ENCODE data around the gene TBATA.

Gene TBATA

DNA sequence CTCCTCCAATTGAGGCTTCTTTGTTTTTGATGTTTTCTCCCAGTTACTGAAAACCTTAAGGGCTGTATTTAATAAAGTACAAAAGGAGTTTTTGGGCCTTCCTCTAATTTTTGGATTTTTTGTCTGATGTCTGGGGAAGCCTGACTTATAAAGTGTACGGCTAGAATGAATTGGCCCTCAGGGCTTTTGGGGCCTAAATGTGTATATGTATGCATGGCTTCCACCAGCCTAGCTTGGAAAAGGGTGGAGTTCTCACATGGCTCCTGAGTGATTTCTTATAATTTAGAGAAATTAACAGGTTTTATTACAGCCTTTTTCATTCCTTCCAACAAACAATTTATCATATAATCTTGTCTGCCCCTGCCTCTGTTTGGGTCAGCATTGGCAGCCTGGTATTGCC lies 10.4 kb upstream of the TBATA start:
- no peak overlapping the region for H3K27ac ChIP-seq (ENCODE audit: poor library complexity, severe bottlenecking)
- ATAC-seq (ENCODE audit: low read depth): no peak
- TF ChIP-seq, protein P1, sequence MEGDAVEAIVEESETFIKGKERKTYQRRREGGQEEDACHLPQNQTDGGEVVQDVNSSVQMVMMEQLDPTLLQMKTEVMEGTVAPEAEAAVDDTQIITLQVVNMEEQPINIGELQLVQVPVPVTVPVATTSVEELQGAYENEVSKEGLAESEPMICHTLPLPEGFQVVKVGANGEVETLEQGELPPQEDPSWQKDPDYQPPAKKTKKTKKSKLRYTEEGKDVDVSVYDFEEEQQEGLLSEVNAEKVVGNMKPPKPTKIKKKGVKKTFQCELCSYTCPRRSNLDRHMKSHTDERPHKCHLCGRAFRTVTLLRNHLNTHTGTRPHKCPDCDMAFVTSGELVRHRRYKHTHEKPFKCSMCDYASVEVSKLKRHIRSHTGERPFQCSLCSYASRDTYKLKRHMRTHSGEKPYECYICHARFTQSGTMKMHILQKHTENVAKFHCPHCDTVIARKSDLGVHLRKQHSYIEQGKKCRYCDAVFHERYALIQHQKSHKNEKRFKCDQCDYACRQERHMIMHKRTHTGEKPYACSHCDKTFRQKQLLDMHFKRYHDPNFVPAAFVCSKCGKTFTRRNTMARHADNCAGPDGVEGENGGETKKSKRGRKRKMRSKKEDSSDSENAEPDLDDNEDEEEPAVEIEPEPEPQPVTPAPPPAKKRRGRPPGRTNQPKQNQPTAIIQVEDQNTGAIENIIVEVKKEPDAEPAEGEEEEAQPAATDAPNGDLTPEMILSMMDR (IDR thresholded peaks at IDR 0.05; ENCODE audit: poor library complexity, severe bottlenecking): no peak
- H3K4me3 ChIP-seq (ENCODE audit: severe bottlenecking): no peak overlapping the region
- no peaks in the 10 kb centered on the region for H3K27me3 ChIP-seq (ENCODE audit: insufficient read depth, poor library complexity, severe bottlenecking)
- DNase-seq (ENCODE audit: low spot score): no peak
- H3K4me1 ChIP-seq (ENCODE audit: insufficient read depth, poor library complexity, severe bottlenecking): peaks cover 11% of the 10 kb centered on the region
- H3K9me3 ChIP-seq (ENCODE audit: severe bottlenecking): no peaks in the 10 kb centered on the region
- no peaks in the 10 kb centered on the region for H3K36me3 ChIP-seq (ENCODE audit: low read depth)

DNA sequence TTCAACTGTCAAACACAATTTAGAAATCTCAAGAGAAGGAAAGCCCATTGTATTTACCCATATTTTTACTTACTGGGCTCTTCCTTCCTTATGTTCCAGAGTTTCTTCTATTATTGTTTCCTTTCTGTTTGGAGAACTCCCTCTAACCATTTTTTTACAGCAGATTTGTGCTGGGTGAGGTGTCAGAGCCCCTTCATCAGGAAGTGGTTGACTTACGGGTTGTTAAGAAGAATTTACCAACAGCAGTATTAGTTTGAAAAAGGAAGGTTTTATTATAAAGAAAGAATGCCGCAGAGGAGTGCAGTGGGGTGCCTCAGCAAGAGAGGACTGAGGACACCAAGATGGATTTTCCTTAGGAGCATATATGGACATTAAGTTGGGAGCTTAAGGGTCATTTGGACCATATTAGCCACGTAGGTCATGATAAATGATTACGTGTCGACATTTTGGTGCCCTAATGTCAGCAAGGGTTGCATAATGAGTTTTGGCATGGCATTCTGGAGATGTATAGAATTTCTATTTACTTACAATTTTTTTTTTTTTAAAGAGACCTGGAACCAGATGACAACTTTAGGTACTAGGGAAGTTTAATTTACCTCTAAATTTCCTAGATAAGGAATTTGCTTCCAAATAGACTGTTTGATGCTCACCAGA lies 6.3 kb upstream of the TBATA start:
- TF ChIP-seq, protein P1 (IDR thresholded peaks at IDR 0.05; ENCODE audit: poor library complexity, severe bottlenecking): no peak
- no peak for DNase-seq (ENCODE audit: low spot score)
- H3K27me3 ChIP-seq (ENCODE audit: insufficient read depth, poor library complexity, severe bottlenecking): no peaks in the 10 kb centered on the region
- ATAC-seq (ENCODE audit: low read depth): no peak
- no peak overlapping the region for H3K4me3 ChIP-seq (ENCODE audit: severe bottlenecking)
- no peaks in the 10 kb centered on the region for H3K9me3 ChIP-seq (ENCODE audit: severe bottlenecking)
- peaks cover 11% of the 10 kb centered on the region for H3K4me1 ChIP-seq (ENCODE audit: insufficient read depth, poor library complexity, severe bottlenecking)
- H3K27ac ChIP-seq (ENCODE audit: poor library complexity, severe bottlenecking): no peak overlapping the region
- no peaks in the 10 kb centered on the region for H3K36me3 ChIP-seq (ENCODE audit: low read depth)

GRCh38 chr10:70786799-70787415 lies 1.7 kb upstream of the TBATA start:
- Histone ChIP-seq H3K9me3 (ENCODE audit: severe bottlenecking) (no peaks in the 10 kb centered on the region), H3K36me3 (ENCODE audit: low read depth) (no peaks in the 10 kb centered on the region), H3K4me1 (ENCODE audit: insufficient read depth, poor library complexity, severe bottlenecking) (peaks cover 8% of the 10 kb centered on the region), H3K27me3 (ENCODE audit: insufficient read depth, poor library complexity, severe bottlenecking) (no peaks in the 10 kb centered on the region), H3K4me3 (ENCODE audit: severe bottlenecking) (no peak overlapping the region), H3K27ac (ENCODE audit: poor library complexity, severe bottlenecking) (no peak overlapping the region)
- DNase-seq (ENCODE audit: low spot score): no peak
- TF ChIP-seq, protein P1 (IDR thresholded peaks at IDR 0.05; ENCODE audit: poor library complexity, severe bottlenecking): no peak
- no peak for ATAC-seq (ENCODE audit: low read depth)

DNA sequence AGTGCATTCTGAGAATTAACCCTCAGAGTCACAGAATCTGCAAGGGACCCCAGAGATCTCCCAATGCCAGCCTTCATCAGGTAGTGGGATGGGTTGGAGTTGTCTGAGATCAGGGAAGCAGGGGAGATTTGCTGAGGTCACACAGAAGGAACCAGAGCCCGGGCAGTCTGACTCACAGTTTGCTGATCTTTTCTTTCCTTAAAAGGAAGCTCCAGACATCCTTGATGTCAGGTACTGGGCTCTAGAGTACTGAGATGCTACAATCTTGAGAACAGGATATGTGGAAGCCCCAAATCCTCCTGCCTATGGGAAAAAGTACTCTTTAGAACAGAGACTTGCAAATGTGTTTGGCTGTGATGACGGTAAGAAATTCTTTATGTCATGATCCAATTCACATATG lies 706 bp downstream of the TBATA start:
- DNase-seq (ENCODE audit: low spot score) (no peak), ATAC-seq (ENCODE audit: low read depth) (peak; percentile 62; the same call in 2 of the 3 replicates)
- no peaks in the 10 kb centered on the region for H3K4me1 ChIP-seq (ENCODE audit: insufficient read depth, poor library complexity, severe bottlenecking)
- no peak overlapping the region for H3K4me3 ChIP-seq (ENCODE audit: severe bottlenecking)
- H3K27me3 ChIP-seq (ENCODE audit: insufficient read depth, poor library complexity, severe bottlenecking): no peaks in the 10 kb centered on the region
- H3K36me3 ChIP-seq (ENCODE audit: low read depth): no peaks in the 10 kb centered on the region
- TF ChIP-seq, protein P1 (IDR thresholded peaks at IDR 0.05; ENCODE audit: poor library complexity, severe bottlenecking): no peak
- H3K27ac ChIP-seq (ENCODE audit: poor library complexity, severe bottlenecking): no peak overlapping the region
- H3K9me3 ChIP-seq (ENCODE audit: severe bottlenecking): no peaks in the 10 kb centered on the region

DNA sequence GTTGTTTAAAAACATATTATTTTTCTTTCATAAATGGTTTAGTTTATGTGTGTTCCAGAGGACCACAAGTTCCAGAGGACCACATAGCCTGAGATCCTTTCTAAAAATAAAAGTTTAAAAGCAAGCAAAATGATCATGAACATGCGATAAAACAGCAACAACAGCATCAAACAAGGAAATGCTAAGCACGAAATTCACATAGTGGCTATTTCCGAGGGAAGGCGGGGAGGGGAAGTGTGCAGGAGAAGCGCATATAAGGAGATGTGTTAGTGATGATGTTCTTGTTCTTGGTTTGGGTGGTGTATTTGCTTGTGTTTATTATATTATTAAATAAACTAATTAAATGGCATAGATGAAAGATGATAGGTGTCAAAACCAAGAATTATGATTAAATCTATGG lies 1.2 kb downstream of the TBATA start:
- H3K9me3 ChIP-seq (ENCODE audit: severe bottlenecking): no peaks in the 10 kb centered on the region
- no peaks in the 10 kb centered on the region for H3K4me1 ChIP-seq (ENCODE audit: insufficient read depth, poor library complexity, severe bottlenecking)
- no peak for DNase-seq (ENCODE audit: low spot score)
- no peaks in the 10 kb centered on the region for H3K36me3 ChIP-seq (ENCODE audit: low read depth)
- TF ChIP-seq, protein P1 (IDR thresholded peaks at IDR 0.05; ENCODE audit: poor library complexity, severe bottlenecking): no peak
- no peak for ATAC-seq (ENCODE audit: low read depth)
- no peak overlapping the region for H3K27ac ChIP-seq (ENCODE audit: poor library complexity, severe bottlenecking)
- no peak overlapping the region for H3K4me3 ChIP-seq (ENCODE audit: severe bottlenecking)
- H3K27me3 ChIP-seq (ENCODE audit: insufficient read depth, poor library complexity, severe bottlenecking): no peaks in the 10 kb centered on the region

Data from RWPE2 (cell line).